Cardiac septum (tissue), 1 donor: Measurements from ENCODE around the gene CORO2A. TPM values are rescaled to one million over a fixed set of nuclear protein-coding genes. Genes with fewer than 3 reads are reported as not detected.

Experiments
- DNase-seq: peaks from one replicate; pipeline ENCODE4 v3.0.0-alpha.2; 2020; ENCODE audit warnings: low spot score
- intact Hi-C: fragments of 100-400 bp; cut with DNase I; formaldehyde crosslinking; loops from one replicate; pipeline ENCODE4 v1.14.0; 2022
- microRNA-seq: library from miRNA; unstranded; fragments of <30 nt; microRNA quantifications from one replicate; pipeline ENCODE4 v1.2.0, GENCODE V29; 2020
- total RNA-seq: library from RNA; stranded (reverse); fragmentation: NEBNext Ultra II Directional; extraction: Animal tissue kit (Norgen Biotek cat#: 25700); gene quantifications from one replicate; pipeline ENCODE4 v1.2.1, GENCODE V29; 2021
- donor health status: DM: no; HTN: no; CAD: no.

Gene CORO2A
- total RNA-seq, 1 donor from 2014 or later: 0.19 TPM

DNA sequence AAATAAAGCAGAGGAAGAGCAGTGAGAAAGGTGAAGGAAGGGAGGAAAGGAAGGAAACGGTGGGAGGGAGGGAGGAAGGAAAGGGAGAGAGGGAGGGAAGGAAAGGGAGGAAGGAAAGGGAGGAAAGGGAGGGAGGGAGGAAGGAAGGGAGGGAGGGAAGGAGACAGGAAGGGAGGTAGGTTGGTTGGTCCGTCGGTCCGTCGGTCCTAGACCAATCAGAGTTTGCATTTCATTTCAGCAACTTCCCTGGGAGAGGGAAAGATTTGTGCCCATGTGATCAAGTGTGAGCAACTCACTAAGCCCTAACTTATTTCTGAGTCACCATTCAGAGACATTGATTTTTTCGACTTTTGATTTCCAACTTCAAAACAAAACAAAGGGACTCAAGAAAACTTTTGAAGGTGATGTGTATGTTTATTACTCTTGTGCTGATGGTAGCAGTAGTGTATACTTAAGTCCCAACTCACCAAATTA is 117.1 kb downstream of the CORO2A start:
- intact Hi-C loops: loop anchor here (2.0 kb wide), 1 partner anchor 187 kb away; no protein-coding TSS in a partner anchor
- no peak for DNase-seq

DNA sequence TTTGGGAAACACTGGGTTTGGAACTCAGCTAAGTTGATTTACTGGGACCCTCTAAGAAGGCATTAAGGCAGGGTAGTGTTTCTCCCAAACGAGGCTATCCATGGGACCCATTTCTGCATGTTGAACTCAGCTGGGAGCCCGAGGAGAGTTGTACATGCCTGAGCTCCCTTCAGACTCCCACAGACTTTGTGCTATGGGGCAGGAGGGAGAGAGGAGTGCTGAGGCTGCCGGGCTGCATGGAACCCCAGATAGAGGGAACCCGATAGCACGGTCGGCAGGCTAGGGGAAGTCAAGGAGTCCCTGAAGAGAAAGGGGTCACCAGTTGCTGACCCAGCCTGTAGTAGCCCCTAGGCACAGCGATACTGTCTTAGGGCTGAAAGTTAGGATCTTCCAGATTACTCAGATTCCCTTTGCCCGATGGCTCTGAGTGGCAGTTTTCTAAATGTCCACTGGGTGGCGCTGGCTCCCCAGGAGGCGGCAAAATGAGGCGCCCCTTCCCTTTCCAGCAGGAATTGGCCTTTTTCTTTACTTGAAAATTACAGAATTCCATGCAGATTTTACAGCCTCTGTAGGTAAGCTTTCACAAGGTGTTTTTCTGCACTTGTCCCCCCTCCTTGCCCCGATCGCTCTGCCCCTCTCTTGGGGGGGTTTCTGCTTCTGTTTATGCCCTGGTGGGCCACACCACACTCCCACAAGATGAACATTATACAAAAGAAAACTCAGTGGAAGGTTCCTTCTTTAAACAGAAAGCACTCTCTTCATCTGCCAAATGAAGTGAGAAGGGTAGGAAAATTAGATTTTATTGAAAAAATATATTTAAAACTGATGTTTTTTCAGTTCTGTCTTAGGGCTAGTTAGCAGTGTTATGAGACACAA is 118.1 kb downstream of the CORO2A start:
- intact Hi-C loops: loop anchor here (2.0 to 5.0 kb wide), 2 partner anchors 133 to 188 kb away; no protein-coding TSS in a partner anchor
- peak; percentile 83 for DNase-seq

DNA sequence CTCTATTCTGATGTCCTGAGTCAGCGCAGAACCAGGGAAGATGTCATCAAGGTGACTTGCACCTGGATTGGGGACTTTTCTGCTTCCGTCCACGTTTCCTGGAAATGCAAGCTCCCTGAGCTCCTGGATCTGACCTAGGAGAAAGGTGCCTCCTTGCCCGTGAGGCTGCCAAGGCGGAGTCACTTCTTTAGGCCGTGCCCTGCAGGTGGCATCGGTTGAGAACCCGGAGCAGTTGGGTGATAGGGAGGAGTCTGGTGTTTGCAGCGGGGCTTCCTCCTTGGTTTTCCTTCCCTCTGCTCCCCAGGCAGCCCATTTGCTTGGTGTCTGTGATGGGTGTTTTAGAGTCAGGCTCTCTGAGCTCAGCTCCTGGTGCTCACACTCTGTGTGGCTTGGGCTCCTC is 120.7 kb downstream of the CORO2A start:
- intact Hi-C loops: loop anchor here (5.0 kb wide), 1 partner anchor 136 kb away; no protein-coding TSS in a partner anchor
- no peak for DNase-seq

Small RNAs within 50 kb of the gene (microRNA-seq; reads per million reads assigned to microRNA genes)
- gene MIR6854: not detected

Other genes with a start within 250 kb of the CORO2A start
- gene ANP32B, start 209.3 kb downstream of the CORO2A start, total RNA-seq: 69.0 TPM
- gene NANS, start 135.9 kb downstream of the CORO2A start, total RNA-seq: 26.3 TPM
- gene TRIM14, start 73.4 kb downstream of the CORO2A start, total RNA-seq: 1.8 TPM
- 2.0 TPM for gene TBC1D2, start 63.0 kb upstream of the CORO2A start, total RNA-seq